IMR-90 (cell line): ENCODE data around the gene RPE. TPM values are rescaled to one million over a fixed set of nuclear protein-coding genes. Genes with fewer than 3 reads are reported as not detected.

ENCODE experiments used
- ATAC-seq: fragments of 200-7000 bp; cut with Tn5 transposase; 2 replicates; pipeline ENCODE4 v1.9.1; 2020; ENCODE audit warnings: low read depth, mild to moderate bottlenecking, moderate library complexity
- BruUV-seq: library from RNA; stranded (reverse); fragments of 400-500 nt; replicated peaks from 2 replicates; lab custom pipeline; 2021; lab: Mats Ljungman, UMichigan
- CTCF ChIA-PET: fragments of 300-600 bp; formaldehyde crosslinking; extraction: SDS; loops from one replicate; lab custom pipeline; 2021; ENCODE audit warnings: antibody characterized with exemption; lab: Yijun Ruan, JAX
- POLR2A ChIA-PET: fragments of 300-600 bp; sonication (Branson Sonifier 250); formaldehyde crosslinking; loops from one replicate; lab custom pipeline; 2022; ENCODE audit warnings: antibody characterized with exemption; ENCODE audit not compliant: unreplicated experiment; lab: Charles Lee
- DNase-seq: peaks from one replicate; pipeline ENCODE4 v3.0.0; 2013
- H2AFZ ChIP-seq: replicated peaks from 2 replicates; pipeline ENCODE3; 2013; ENCODE audit warnings: low read length, mild to moderate bottlenecking; ENCODE audit not compliant: poor library complexity
- H2AK5ac ChIP-seq: 2 replicates; pipeline ENCODE4 v1.6.1; 2013; ENCODE audit warnings: low read depth, low read length, inconsistent platforms
- H2AK9ac ChIP-seq: replicated peaks from 2 replicates; pipeline ENCODE3; 2013; ENCODE audit warnings: mild to moderate bottlenecking, low read depth, low read length, moderate library complexity; ENCODE audit not compliant: poor library complexity
- H2BK120ac ChIP-seq: 2 replicates; pipeline ENCODE4 v1.6.1; 2013; ENCODE audit warnings: low read depth, low read length, inconsistent platforms
- H2BK15ac ChIP-seq: 3 replicates; pipeline ENCODE4 v1.6.1; 2013; ENCODE audit warnings: low read depth, low read length, inconsistent platforms
- H2BK20ac ChIP-seq: 2 replicates; pipeline ENCODE4 v1.6.1; 2013; ENCODE audit warnings: low read depth, mild to moderate bottlenecking, inconsistent platforms, low read length, moderate library complexity
- H2BK5ac ChIP-seq: 2 replicates; pipeline ENCODE4 v1.6.1; 2013; ENCODE audit warnings: mild to moderate bottlenecking, low read depth, low read length, inconsistent platforms; ENCODE audit not compliant: poor library complexity, severe bottlenecking
- H3K14ac ChIP-seq: replicated peaks from 2 replicates; pipeline ENCODE4 v1.6.1; 2013; ENCODE audit warnings: low read depth, low read length, inconsistent platforms
- H3K18ac ChIP-seq: 2 replicates; pipeline ENCODE4 v1.6.1; 2013; ENCODE audit warnings: low read depth, low read length, control low read depth
- H3K23ac ChIP-seq: 2 replicates; pipeline ENCODE4 v1.6.1; 2013; ENCODE audit warnings: low read depth, low read length, inconsistent platforms
- H3K27ac ChIP-seq: 2 replicates; pipeline ENCODE4 v1.5.1; 2013; ENCODE audit warnings: mild to moderate bottlenecking, control low read depth, low read length; ENCODE audit not compliant: insufficient read depth
- H3K27me3 ChIP-seq: 2 replicates; pipeline ENCODE4 v1.6.1; 2013; ENCODE audit warnings: low read length; ENCODE audit not compliant: control insufficient read depth, insufficient read depth
- H3K36me3 ChIP-seq: 2 replicates; pipeline ENCODE4 v1.6.1; 2013; ENCODE audit warnings: low read length, mixed read lengths; ENCODE audit not compliant: control insufficient read depth, insufficient read depth
- H3K4ac ChIP-seq: 2 replicates; pipeline ENCODE4 v1.6.1; 2013; ENCODE audit warnings: low read depth, low read length, inconsistent platforms
- H3K4me1 ChIP-seq: 2 replicates; pipeline ENCODE4 v1.6.1; 2013; ENCODE audit warnings: low read length, mixed read lengths; ENCODE audit not compliant: control insufficient read depth, insufficient read depth
- H3K4me2 ChIP-seq: 2 replicates; pipeline ENCODE4 v1.6.1; 2013; ENCODE audit warnings: low read depth, mild to moderate bottlenecking, control low read depth, low read length, moderate library complexity
- H3K4me3 ChIP-seq: 2 replicates; pipeline ENCODE4 v1.5.1; 2013; ENCODE audit warnings: low read depth, mild to moderate bottlenecking, control low read depth, low read length, moderate library complexity; ENCODE audit not compliant: insufficient read depth
- H3K56ac ChIP-seq: 2 replicates; pipeline ENCODE4 v1.6.1; 2013; ENCODE audit warnings: low read length, inconsistent platforms; ENCODE audit not compliant: insufficient read depth; ENCODE audit errors: extremely low read depth
- H3K79me1 ChIP-seq, 2 experiments: 2 replicates each; pipeline ENCODE4 v1.6.1; 2013; ENCODE audit warnings: low read length in 2 of 2, inconsistent platforms in 1 of 2, low read depth in 1 of 2
- H3K9ac ChIP-seq: 2 replicates; pipeline ENCODE4 v1.6.1; 2013; ENCODE audit warnings: low read depth, low read length, control low read depth
- H3K9me1 ChIP-seq: 2 replicates; pipeline ENCODE4 v1.6.1; 2013; ENCODE audit warnings: low read length, inconsistent platforms; ENCODE audit not compliant: insufficient read depth
- H3K9me3 ChIP-seq: 2 replicates; pipeline ENCODE4 v1.6.1; 2013; ENCODE audit warnings: low read length; ENCODE audit not compliant: control insufficient read depth, insufficient read depth
- H4K20me1 ChIP-seq: 2 replicates; pipeline ENCODE4 v1.6.1; 2013; ENCODE audit warnings: low read length, inconsistent platforms; ENCODE audit not compliant: insufficient read depth
- H4K5ac ChIP-seq: 2 replicates; pipeline ENCODE4 v1.6.1; 2013; ENCODE audit warnings: mild to moderate bottlenecking, low read depth, low read length, control low read depth
- H4K8ac ChIP-seq, 2 experiments: 2 replicates each; pipeline ENCODE4 v1.6.1; 2013; ENCODE audit warnings: low read depth in 2 of 2, low read length in 2 of 2, control low read depth in 1 of 2, inconsistent platforms in 1 of 2
- H4K91ac ChIP-seq: 2 replicates; pipeline ENCODE4 v1.6.1; 2013; ENCODE audit warnings: low read depth, low read length, inconsistent platforms; ENCODE audit not compliant: insufficient read depth
- BHLHE40 ChIP-seq: fragments of 150-350 bp; IDR thresholded peaks from 2 replicates; pipeline ENCODE4 v1.6.1; 2016; ENCODE audit warnings: mild to moderate bottlenecking, low read depth, low read length
- CEBPB ChIP-seq: IDR thresholded peaks from 2 replicates; pipeline ENCODE4 v1.6.1; 2012; ENCODE audit warnings: low read depth, low read length, improper control_type of control experiment
- CHD1 ChIP-seq: IDR thresholded peaks from 2 replicates; pipeline ENCODE4 v1.6.1; 2012; ENCODE audit warnings: low read depth, low read length, improper control_type of control experiment
- ELK1 ChIP-seq: fragments of 150-350 bp; IDR thresholded peaks from 2 replicates; pipeline ENCODE4 v1.6.1; 2016; ENCODE audit warnings: low read depth, mild to moderate bottlenecking, low read length, moderate library complexity, borderline replicate concordance
- MAFK ChIP-seq: IDR thresholded peaks from 2 replicates; pipeline ENCODE4 v1.6.1; 2012; ENCODE audit warnings: low read depth, low read length, improper control_type of control experiment
- MXI1 ChIP-seq: IDR thresholded peaks from 2 replicates; pipeline ENCODE4 v1.6.1; 2012; ENCODE audit warnings: low read depth, mild to moderate bottlenecking, low read length, moderate library complexity, borderline replicate concordance
- POLR2A ChIP-seq: IDR thresholded peaks from 2 replicates; pipeline ENCODE4 v1.6.1; 2012; ENCODE audit warnings: mild to moderate bottlenecking, low read depth, low read length
- RCOR1 ChIP-seq: IDR thresholded peaks from 2 replicates; pipeline ENCODE4 v1.6.1; 2012; ENCODE audit warnings: mild to moderate bottlenecking, low read length, improper control_type of control experiment; ENCODE audit not compliant: insufficient replicate concordance
- RFX5 ChIP-seq: IDR thresholded peaks from 2 replicates; pipeline ENCODE4 v1.8.0; 2012; ENCODE audit warnings: low read depth, mild to moderate bottlenecking, low read length, moderate library complexity
- WGBS, 2 experiments: methylation state at CpG; one replicate each; pipeline versions ENCODE4 v1.1.5 to v1.1.7; 2013; ENCODE audit warnings: missing lambda C conversion rate in 2 of 2; ENCODE audit not compliant: insufficient read length in 1 of 2; ENCODE audit errors: extremely low coverage in 2 of 2; 5-methylcytosine and 5-hydroxymethylcytosine counted together
- dilution Hi-C: fragments of 300-500 bp; cut with HindIII; formaldehyde crosslinking; loops from one replicate; pipeline ENCODE4 v1.14.3; 2018; ENCODE audit warnings: low sequenced_read_pairs; ENCODE audit not compliant: unreplicated experiment
- in situ Hi-C: fragments of 300-500 bp; cut with MboI; formaldehyde crosslinking; loops from 3 replicates; pipeline ENCODE4 v1.14.3; 2019; ENCODE audit warnings: low sequenced_read_pairs, inconsistent platforms, mixed read lengths
- intact Hi-C: fragments of 100-400 bp; cut with micrococcal nuclease; formaldehyde crosslinking; loops from 2 replicates; pipeline ENCODE4 v1.10.0; 2022
- polyA plus RNA-seq, 3 experiments: library from polyadenylated mRNA; depleted of rRNA; stranded (reverse); fragments of >200 nt; gene quantifications; 2 replicates each; pipeline ENCODE4 v1.2.3, GENCODE V29; 2012; ENCODE audit warnings: low replicate concordance in 1 of 3
- total RNA-seq: library from RNA; depleted of rRNA; stranded (reverse); fragments of >200 nt; gene quantifications from 2 replicates; pipeline ENCODE4 v1.2.3, GENCODE V29; 2012

RPE gene
- total and polyA plus RNA-seq, 2 of the 4 experiments (the other 2 are of a cell fraction): 66.7 to 339 TPM

- Histone ChIP-seq H2AK9ac (no peak overlapping the region), H3K27me3 (no peaks in the 10 kb centered on the region), H4K20me1 (no peaks in the 10 kb centered on the region), H3K27ac (no peak overlapping the region), H3K9me3 (no peaks in the 10 kb centered on the region), H3K23ac (no peak overlapping the region), H3K36me3 (no peaks in the 10 kb centered on the region), H3K4me1 (no peaks in the 10 kb centered on the region), H2BK5ac (no peak overlapping the region), H3K4ac (no peak overlapping the region), H3K4me3 (no peak overlapping the region), H3K14ac (no peak overlapping the region), H2BK120ac (no peak overlapping the region), H2AK5ac (no peak overlapping the region), H2AFZ (no peak overlapping the region), H4K91ac (no peak overlapping the region), H3K4me2 (no peak overlapping the region), H2BK20ac (no peak overlapping the region), H3K79me1 (no peaks in the 10 kb centered on the region), H4K5ac (no peak overlapping the region), H4K8ac (no peak overlapping the region), H3K56ac (no peak overlapping the region), H3K9ac (no peak overlapping the region), H2BK15ac (no peak overlapping the region), H3K9me1 (no peaks in the 10 kb centered on the region), H3K18ac (no peak overlapping the region)
- no peak for DNase-seq
- intact Hi-C loops (no loop called here), dilution Hi-C loops (no loop called here), in situ Hi-C loops (no loop called here)
- no TSS peak for BruUV-seq
- ChIA-PET CTCF (no interaction called here), POLR2A (no interaction called here)
- no CpG with 5 or more reads among the region's 1 CpG for WGBS, 2 experiments
- TF ChIP-seq RCOR1: no peak
- no peak for TF ChIP-seq CEBPB
- no peak for TF ChIP-seq BHLHE40
- no peak for TF ChIP-seq POLR2A
- TF ChIP-seq MAFK: no peak
- TF ChIP-seq CHD1: no peak
- no peak for TF ChIP-seq RFX5
- TF ChIP-seq MXI1: no peak
- TF ChIP-seq ELK1: no peak
- ATAC-seq: peak; percentile 40; the same call in 1 of the 2 replicates
Observed at GRCh38 chr2:210050885-210051284, 48.4 kb downstream of the RPE start.
